Activated effector memory CD4-positive, alpha-beta T cell treated with Interleukin-2 at 50 U/mL for 16 hours (primary cell): ENCODE data around the gene NAA35.
"Not testable (repeated sequence)": the region's sequence is repeated elsewhere in the genome, so short reads cannot be mapped to it uniquely, and the experiment has no call there.

Experiments used
- DNase-seq: peaks from one replicate; pipeline ENCODE4 v3.0.0-alpha.2; 2020

NAA35 gene

DNA sequence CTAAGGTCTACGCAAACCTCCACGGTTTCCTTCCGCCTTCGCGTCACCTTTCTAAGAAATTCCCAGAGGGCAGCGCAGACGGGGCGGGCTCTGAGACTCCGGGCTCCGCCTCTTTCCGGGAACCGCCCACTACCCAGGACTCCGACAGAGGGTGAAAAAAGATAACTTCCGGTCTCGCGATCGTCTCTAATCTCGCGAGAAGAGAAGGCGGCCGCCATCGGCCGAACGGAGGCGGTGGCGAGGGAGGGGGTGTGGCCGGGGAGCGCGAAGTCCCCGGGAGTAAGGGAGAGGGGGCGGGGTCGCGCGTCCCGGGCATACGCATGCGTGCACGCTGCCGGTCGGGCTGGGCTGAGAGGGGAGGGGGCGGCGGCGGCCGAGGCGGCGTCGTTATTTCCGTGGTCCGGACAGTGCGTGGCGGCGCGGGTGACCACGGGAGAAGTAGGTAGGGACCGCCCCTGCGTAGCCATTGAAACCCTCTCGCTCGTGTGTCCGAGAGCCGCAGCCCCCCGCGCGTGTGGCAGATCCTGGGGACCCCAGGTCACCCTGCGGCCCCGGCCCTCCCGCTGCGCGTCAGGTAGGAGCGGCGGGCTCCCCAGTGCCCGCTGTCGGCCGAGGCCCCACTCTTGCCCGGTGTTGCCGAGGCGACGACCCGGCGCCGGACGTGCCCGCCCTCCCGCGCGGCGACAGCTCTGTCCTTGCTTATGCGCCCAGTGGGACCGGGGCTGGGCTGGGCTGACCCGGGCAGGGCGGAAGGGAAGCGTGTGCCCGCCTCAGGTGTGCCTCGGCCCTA, at the start of gene NAA35:
TSS of gene NAA35 (plus strand) at position 315 of the 790 bp plus-strand sequence. CDS start 1,014 bp downstream, outside the sequence.
- peak; percentile 99 for DNase-seq

DNA sequence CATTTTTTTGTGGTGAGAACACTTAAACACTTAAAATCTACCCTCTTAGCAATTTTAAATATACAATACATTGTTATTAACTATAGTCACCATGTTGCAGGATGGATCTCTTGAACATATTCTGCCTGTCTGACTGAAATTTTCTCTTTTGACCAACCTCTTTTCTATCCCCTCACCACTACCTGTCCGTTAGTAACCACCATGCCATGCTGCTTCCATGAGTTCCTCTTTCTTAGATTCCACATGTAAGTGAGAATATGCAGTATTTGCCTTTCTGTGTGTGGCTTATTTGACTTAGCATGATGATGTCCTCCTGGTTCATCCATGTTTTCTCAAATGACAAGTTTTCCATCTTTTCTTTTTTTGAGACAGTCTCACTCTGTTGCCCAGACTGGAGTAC, 48.5 kb upstream of the NAA35 start:
- DNase-seq, result no peak

DNA sequence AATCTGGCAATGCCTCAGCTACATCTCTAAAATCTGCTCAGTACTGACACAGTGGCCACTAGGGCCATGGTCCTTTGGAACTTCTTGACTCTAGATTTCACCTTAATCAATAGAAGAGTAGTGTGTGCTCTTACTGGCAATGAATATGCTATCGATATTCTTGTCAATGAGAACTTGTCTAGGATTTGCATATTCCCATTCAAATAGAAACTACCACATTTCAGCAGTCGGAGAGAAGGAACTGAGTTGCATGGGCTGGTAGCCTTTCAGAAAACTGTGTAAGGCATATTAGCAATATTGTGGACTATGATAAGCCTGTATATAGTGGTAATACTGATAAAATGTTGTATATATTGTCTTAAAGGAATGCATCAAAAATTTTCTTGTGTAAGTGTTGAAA, 45.3 kb upstream of the NAA35 start:
- no peak for DNase-seq

DNA sequence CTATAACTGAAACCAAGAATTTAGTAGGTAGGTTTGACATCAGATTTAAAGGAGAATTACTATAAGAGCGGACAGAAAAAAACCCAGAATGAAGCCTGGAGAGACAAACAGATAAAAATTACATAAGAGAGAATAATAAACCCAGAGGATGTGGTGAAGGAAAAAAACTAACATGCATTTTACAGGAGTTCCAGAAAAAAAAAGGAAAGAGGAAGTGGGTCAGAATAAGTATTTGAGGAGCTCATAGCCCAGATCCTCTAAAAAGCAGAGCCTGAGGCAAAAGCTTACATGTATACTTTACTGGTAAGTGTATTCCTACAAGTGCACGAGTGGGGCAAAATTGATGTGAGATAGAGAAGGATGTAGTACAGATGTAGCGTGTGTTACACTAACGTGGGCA, 43.1 kb upstream of the NAA35 start:
- DNase-seq, result no peak

DNA sequence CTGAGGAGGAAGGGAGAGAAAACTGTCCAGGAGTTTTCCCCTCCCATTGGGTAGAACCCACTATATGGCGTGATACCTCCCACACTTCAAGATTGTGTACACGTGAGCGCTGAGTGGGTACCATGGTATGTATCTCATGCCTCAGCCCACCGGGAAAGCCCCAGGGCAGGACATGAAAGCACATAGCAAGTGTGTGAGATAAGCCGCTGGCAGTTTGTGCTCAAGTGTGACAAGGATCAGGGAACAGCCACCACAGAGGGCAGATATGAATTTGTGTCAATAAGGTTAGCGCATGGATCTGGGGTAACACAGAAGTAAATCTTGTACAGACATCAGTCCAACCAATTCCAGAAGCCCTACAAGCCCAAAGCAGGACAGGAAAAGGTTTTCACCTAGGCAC, 42.6 kb upstream of the NAA35 start:
- DNase-seq, result no peak

- no peak for DNase-seq
Observed at GRCh38 chr9:85899388-85899787, 41.6 kb upstream of the NAA35 start.

GRCh38 chr9:85900504-85901201, 40.3 kb upstream of the NAA35 start:
- DNase-seq, result no peak

DNA sequence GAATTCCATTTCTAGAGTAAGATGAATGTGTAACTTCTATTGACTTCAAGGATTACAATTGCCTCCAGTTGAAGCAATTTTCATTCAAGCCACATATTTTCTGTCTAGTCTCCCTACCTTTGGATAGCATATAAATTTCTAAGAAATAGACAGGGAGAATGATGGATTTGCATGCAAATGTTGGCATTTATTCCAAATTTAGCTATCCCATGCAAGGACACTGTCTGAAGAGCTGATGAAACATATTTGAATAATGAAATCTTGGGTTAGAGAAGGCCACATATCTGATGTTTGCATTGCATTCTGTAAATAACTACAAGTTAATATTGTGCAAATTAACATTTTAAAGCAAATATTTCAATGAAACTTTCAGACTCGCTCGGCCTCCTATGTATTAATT, 36.0 kb upstream of the NAA35 start:
- no peak for DNase-seq

GRCh38 chr9:85905957-85906356, 35.0 kb upstream of the NAA35 start:
- DNase-seq, result no peak

GRCh38 chr9:85909390-85909789, 31.6 kb upstream of the NAA35 start:
- DNase-seq, result no peak

GRCh38 chr9:85914108-85914507, 26.8 kb upstream of the NAA35 start:
- no peak for DNase-seq

GRCh38 chr9:85917756-85918155, 23.2 kb upstream of the NAA35 start:
- no peak for DNase-seq

DNA sequence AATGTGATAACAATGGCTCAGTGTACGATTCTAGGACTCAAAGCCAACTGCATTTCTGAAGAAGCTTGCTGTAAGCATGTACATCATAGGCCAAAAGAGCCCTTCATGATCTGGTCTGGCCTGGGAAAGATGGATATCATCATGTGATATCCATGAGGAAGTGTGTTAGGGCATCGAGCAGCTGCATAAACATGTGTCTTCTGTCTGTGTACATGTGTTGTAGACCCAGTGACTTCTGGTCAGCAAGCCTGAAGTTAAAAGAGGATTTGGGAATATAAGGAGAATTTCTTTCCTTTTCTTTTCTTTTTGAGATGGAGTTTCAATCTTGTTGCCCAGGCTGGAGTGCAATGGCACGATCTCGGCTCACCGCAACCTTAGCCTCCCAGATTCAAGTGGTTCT, 15.5 kb upstream of the NAA35 start:
- no peak for DNase-seq

- no peak for DNase-seq
Observed at GRCh38 chr9:85927076-85927475, 13.9 kb upstream of the NAA35 start.

DNA sequence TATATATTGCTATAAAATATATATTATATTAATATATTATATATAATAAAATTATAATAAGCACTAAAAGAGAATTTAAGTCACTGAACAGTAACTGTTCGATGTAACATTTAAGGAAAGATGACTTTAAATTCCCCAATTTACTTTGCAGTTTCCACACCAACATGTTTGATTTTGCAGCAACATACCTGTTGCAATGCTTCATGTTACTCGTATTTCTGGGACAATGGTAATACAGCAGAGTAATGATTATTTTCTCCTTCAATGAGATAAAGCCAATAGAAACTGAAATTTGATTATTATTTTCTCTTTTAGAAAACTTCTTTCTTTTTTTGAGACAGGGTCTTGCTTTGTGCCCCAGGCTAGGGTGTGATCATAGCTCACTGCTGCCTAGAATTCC, 9.5 kb upstream of the NAA35 start:
- no peak for DNase-seq

DNA sequence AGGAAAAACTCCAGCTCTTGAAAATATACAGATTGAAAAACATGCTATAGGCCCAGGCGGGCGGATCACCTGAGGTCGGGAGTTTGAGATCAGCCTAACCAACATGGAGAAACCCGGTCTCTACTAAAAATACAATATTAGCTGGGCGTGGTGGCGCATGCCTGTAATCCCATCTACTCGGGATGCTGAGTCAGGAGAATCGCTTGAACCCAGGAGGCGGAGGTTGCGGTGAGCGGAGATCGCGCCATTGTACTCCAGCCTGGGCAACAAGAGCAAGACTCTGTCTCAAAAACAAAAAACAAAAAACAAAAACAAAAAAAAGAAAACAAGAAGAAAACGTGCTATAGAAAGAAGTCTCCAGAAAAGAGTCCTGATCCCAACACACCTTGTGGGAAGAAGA, 5.0 kb upstream of the NAA35 start:
- DNase-seq, result not testable (repeated sequence)

DNA sequence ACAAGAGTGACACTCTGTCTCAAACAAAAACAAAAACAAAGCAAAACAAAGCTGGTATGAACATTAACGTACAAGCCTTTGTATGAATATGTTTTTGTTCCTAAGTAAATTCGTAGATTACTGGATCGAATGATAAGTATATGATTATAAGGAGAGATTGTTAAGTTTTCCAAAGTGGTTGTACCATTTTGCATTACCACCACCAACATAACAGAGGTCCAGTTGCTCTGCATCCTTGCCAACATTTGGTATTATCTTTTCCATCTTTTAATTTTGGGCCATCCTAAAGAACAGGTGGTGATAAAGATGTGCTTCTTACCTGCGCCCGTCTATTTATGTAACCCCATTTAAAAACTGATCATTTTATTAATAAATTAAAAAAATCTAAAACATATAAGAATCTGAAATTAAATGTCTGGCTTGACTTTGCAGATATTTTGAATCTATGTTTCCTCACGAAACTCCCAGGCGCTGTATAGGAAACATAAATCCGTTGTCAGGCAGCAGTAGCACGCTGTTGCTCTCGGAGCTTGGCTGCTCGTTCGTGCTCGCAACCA, 593 bp upstream of the NAA35 start:
- no peak for DNase-seq

GRCh38 chr9:85941622-85941940, 635 bp downstream of the NAA35 start:
- DNase-seq, result no peak

- DNase-seq, result no peak
Observed at GRCh38 chr9:85941966-85942912, 1.3 kb downstream of the NAA35 start.

- no peak for DNase-seq
Observed at GRCh38 chr9:85942913-85943709, 2.2 kb downstream of the NAA35 start.

GRCh38 chr9:85943757-85944430, 2.9 kb downstream of the NAA35 start:
- DNase-seq, result no peak

GRCh38 chr9:85944672-85945071, 3.7 kb downstream of the NAA35 start:
- DNase-seq, result no peak
